Iris pigment epithelial cell (primary cell): ENCODE data around the gene TACC2.
A peak's percentile ranks its signal among the peaks of the same experiment; 100 is the strongest.

ENCODE experiments used
- DNase-seq: peaks from one replicate; pipeline ENCODE4 v3.0.0-alpha.2; 2011; ENCODE audit warnings: low read depth

TACC2 gene

GRCh38 chr10:122121059-122121458, 132.1 kb downstream of the TACC2 start:
- no peak for DNase-seq

- DNase-seq: no peak
Observed at GRCh38 chr10:122122493-122122892, 133.5 kb downstream of the TACC2 start.

GRCh38 chr10:122123186-122123585, 134.2 kb downstream of the TACC2 start:
- no peak for DNase-seq

GRCh38 chr10:122124342-122124741, 135.4 kb downstream of the TACC2 start:
- DNase-seq: no peak

GRCh38 chr10:122124808-122125207, 135.8 kb downstream of the TACC2 start:
- DNase-seq: no peak

GRCh38 chr10:122126763-122127659, 138.0 kb downstream of the TACC2 start:
- DNase-seq: peak; percentile 95

- DNase-seq: peak; percentile 48
Observed at GRCh38 chr10:122127943-122128342, 139.0 kb downstream of the TACC2 start.

- DNase-seq: no peak
Observed at GRCh38 chr10:122128357-122128756, 139.4 kb downstream of the TACC2 start.

- DNase-seq: no peak
Observed at GRCh38 chr10:122130474-122131110, 141.6 kb downstream of the TACC2 start.

GRCh38 chr10:122132331-122132755, 143.4 kb downstream of the TACC2 start:
- DNase-seq: no peak

GRCh38 chr10:122132882-122133565, 144.1 kb downstream of the TACC2 start:
- DNase-seq: no peak

- DNase-seq: no peak
Observed at GRCh38 chr10:122135251-122136025, 146.5 kb downstream of the TACC2 start.

- DNase-seq: no peak
Observed at GRCh38 chr10:122138831-122139625, 150.1 kb downstream of the TACC2 start.

GRCh38 chr10:122139627-122140170, 150.7 kb downstream of the TACC2 start:
- no peak for DNase-seq

- DNase-seq: peak; percentile 47
Observed at GRCh38 chr10:122140461-122140902, 151.5 kb downstream of the TACC2 start.

- DNase-seq: peak; percentile 91
Observed at GRCh38 chr10:122140941-122141623, 152.1 kb downstream of the TACC2 start.

GRCh38 chr10:122141821-122142640, 153.1 kb downstream of the TACC2 start:
- no peak for DNase-seq

- DNase-seq: no peak
Observed at GRCh38 chr10:122142641-122143237, 153.8 kb downstream of the TACC2 start.
